22Rv1 (cell line): ENCODE measurements around the gene TOP2B.

Experiments
- ZFX ChIP-seq: fragments of 450-650 bp; IDR thresholded peaks from 2 replicates; pipeline ENCODE4 v1.6.1; 2017; ENCODE audit warnings: antibody characterized with exemption, borderline replicate concordance
- TF ChIP-seq, protein P1 (sequence below): fragments of 450-650 bp; IDR thresholded peaks from 2 replicates; pipeline ENCODE4 v1.5.1; 2017; ENCODE audit warnings: mild to moderate bottlenecking

DNA sequence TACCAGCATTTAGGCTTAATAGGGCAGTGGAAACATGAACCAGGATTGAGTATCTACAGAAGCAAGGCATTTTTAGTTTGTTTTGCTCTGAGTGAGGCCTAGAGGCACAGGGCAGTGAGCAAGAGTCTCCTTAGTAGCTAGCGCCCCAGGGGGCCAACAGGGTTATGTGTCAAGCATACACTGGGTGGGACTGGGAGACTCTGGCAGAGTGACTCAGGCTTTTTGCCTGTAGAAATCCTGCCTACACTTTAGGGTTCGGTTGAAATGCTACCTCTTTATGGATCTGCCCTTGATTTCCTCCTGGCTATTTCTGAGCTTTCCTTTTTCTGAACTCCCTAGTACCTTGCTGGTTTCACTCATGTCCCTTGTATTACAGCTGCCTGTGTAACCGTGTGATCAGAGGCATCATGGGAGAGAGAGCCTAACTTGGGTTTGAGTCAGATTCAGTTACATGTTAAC is 72.2 kb downstream of the TOP2B start:
- TF ChIP-seq, protein P1, sequence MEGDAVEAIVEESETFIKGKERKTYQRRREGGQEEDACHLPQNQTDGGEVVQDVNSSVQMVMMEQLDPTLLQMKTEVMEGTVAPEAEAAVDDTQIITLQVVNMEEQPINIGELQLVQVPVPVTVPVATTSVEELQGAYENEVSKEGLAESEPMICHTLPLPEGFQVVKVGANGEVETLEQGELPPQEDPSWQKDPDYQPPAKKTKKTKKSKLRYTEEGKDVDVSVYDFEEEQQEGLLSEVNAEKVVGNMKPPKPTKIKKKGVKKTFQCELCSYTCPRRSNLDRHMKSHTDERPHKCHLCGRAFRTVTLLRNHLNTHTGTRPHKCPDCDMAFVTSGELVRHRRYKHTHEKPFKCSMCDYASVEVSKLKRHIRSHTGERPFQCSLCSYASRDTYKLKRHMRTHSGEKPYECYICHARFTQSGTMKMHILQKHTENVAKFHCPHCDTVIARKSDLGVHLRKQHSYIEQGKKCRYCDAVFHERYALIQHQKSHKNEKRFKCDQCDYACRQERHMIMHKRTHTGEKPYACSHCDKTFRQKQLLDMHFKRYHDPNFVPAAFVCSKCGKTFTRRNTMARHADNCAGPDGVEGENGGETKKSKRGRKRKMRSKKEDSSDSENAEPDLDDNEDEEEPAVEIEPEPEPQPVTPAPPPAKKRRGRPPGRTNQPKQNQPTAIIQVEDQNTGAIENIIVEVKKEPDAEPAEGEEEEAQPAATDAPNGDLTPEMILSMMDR: no peak
- TF ChIP-seq ZFX: no peak
